OCI-LY1 (cell line): Measurements from ENCODE around the gene UQCRFS1.
"Not testable (repeated sequence)": the region's sequence is repeated elsewhere in the genome, so short reads cannot be mapped to it uniquely, and the experiment has no call there.

Experiments
- H2AFZ ChIP-seq: fragments of 200-600 bp; sonication (generic), shearing (Covaris generic); 2 replicates; pipeline ENCODE4 v1.6.0; 2014; ENCODE audit warnings: antibody characterized with exemption, mild to moderate bottlenecking, low read length
- H3F3A ChIP-seq: fragments of 200-600 bp; sonication (generic), shearing (Covaris generic); 2 replicates; pipeline ENCODE4 v1.6.0; 2014; ENCODE audit warnings: mild to moderate bottlenecking, antibody characterized with exemption, low read length, moderate library complexity; ENCODE audit not compliant: insufficient read depth
- H3K27ac ChIP-seq: fragments of 200-600 bp; sonication (generic); 2 replicates; pipeline ENCODE4 v1.5.1; 2014; ENCODE audit warnings: low read length, mixed run types, mild to moderate bottlenecking, low read depth; ENCODE audit not compliant: poor library complexity, severe bottlenecking
- H3K27me3 ChIP-seq: fragments of 200-600 bp; sonication (generic); 2 replicates; pipeline ENCODE4 v1.6.0; 2014; ENCODE audit warnings: antibody characterized with exemption, mild to moderate bottlenecking, low read length, moderate library complexity; ENCODE audit not compliant: insufficient read depth
- H3K36me3 ChIP-seq: fragments of 200-600 bp; sonication (generic); 2 replicates; pipeline ENCODE4 v1.6.1; 2014; ENCODE audit warnings: mild to moderate bottlenecking, antibody characterized with exemption, low read length, moderate library complexity, mixed read lengths; ENCODE audit not compliant: insufficient read depth
- H3K4me1 ChIP-seq: fragments of 200-600 bp; sonication (generic); 2 replicates; pipeline ENCODE4 v1.5.1; 2014; ENCODE audit warnings: mild to moderate bottlenecking, low read length, moderate library complexity; ENCODE audit not compliant: insufficient read depth, severe bottlenecking
- H3K4me2 ChIP-seq: fragments of 200-600 bp; sonication (generic), shearing (Covaris generic); 2 replicates; pipeline ENCODE4 v1.6.1; 2014; ENCODE audit warnings: low read length
- H3K4me3 ChIP-seq: fragments of 200-600 bp; sonication (generic); 2 replicates; pipeline ENCODE4 v1.5.1; 2014; ENCODE audit warnings: low read length, low read depth, mild to moderate bottlenecking, mixed read lengths; ENCODE audit not compliant: poor library complexity, severe bottlenecking
- H3K79me2 ChIP-seq: fragments of 200-600 bp; shearing (Covaris generic); 2 replicates; pipeline ENCODE4 v1.6.1; 2016; ENCODE audit warnings: mixed run types, low read length, mixed read lengths; ENCODE audit not compliant: insufficient read depth
- H3K9ac ChIP-seq: fragments of 200-600 bp; sonication (generic), shearing (Covaris generic); 2 replicates; pipeline ENCODE4 v1.6.1; 2014; ENCODE audit warnings: mild to moderate bottlenecking, low read length, mixed read lengths
- H3K9me2 ChIP-seq: fragments of 200-600 bp; sonication (generic), shearing (Covaris generic); 2 replicates; pipeline ENCODE4 v1.6.1; 2014; ENCODE audit warnings: low read depth, mild to moderate bottlenecking, low read length, mixed read lengths
- H3K9me3 ChIP-seq: fragments of 200-600 bp; shearing (Covaris generic); 2 replicates; pipeline ENCODE4 v1.6.1; 2014; ENCODE audit warnings: low read length, mixed read lengths
- H4K20me1 ChIP-seq: fragments of 200-600 bp; sonication (generic), shearing (Covaris generic); 2 replicates; pipeline ENCODE4 v1.6.0; 2016; ENCODE audit warnings: mild to moderate bottlenecking, low read length; ENCODE audit not compliant: insufficient read depth
- CTCF ChIP-seq: fragments of 200-600 bp; sonication (generic), shearing (Covaris generic); IDR thresholded peaks from 2 replicates; pipeline ENCODE4 v1.5.1; 2017; ENCODE audit warnings: mild to moderate bottlenecking, antibody characterized with exemption, low read length, moderate library complexity, mixed read lengths
- EZH2 ChIP-seq: fragments of 200-600 bp; sonication (generic), shearing (Covaris generic); IDR thresholded peaks from 2 replicates; pipeline ENCODE4 v1.8.0; 2017; ENCODE audit warnings: borderline replicate concordance, mixed run types, mild to moderate bottlenecking, antibody characterized with exemption, low read length, moderate library complexity, mixed read lengths

UQCRFS1 gene

GRCh38 chr19:29233591-29233990, 20.6 kb upstream of the UQCRFS1 start:
- Histone ChIP-seq H3K9me2 (no peaks in the 10 kb centered on the region), H3K79me2 (no peaks in the 10 kb centered on the region), H3F3A (no peaks in the 10 kb centered on the region), H2AFZ (no peak overlapping the region), H3K4me1 (no peaks in the 10 kb centered on the region), H3K9ac (no peak overlapping the region), H3K4me2 (no peak overlapping the region), H3K27ac (no peak overlapping the region), H3K27me3 (no peaks in the 10 kb centered on the region), H3K4me3 (no peak overlapping the region), H4K20me1 (no peaks in the 10 kb centered on the region), H3K36me3 (no peaks in the 10 kb centered on the region), H3K9me3 (no peaks in the 10 kb centered on the region)
- TF ChIP-seq CTCF, result no peak
- TF ChIP-seq EZH2, result no peak

- Histone ChIP-seq H3K79me2 (no peaks in the 10 kb centered on the region), H3K9me2 (no peaks in the 10 kb centered on the region), H3K36me3 (no peaks in the 10 kb centered on the region), H2AFZ (no peak overlapping the region), H3K4me3 (no peak overlapping the region), H3F3A (no peaks in the 10 kb centered on the region), H3K27ac (no peak overlapping the region), H3K4me1 (no peaks in the 10 kb centered on the region), H4K20me1 (no peaks in the 10 kb centered on the region), H3K27me3 (no peaks in the 10 kb centered on the region), H3K9me3 (no peaks in the 10 kb centered on the region), H3K9ac (no peak overlapping the region), H3K4me2 (no peak overlapping the region)
- TF ChIP-seq EZH2 (no peak), CTCF (no peak)
These were observed 19.4 kb upstream of the UQCRFS1 start for GRCh38 chr19:29232315-29232852.

GRCh38 chr19:29231306-29231705, 18.4 kb upstream of the UQCRFS1 start:
- H3K9ac ChIP-seq, H3K27ac ChIP-seq, H3K4me1 ChIP-seq, H3K4me2 ChIP-seq, H3K79me2 ChIP-seq, H3F3A ChIP-seq, H3K27me3 ChIP-seq, H3K9me2 ChIP-seq, H3K36me3 ChIP-seq, H2AFZ ChIP-seq, H4K20me1 ChIP-seq, H3K9me3 ChIP-seq, H3K4me3 ChIP-seq: not testable (repeated sequence)

- no peaks in the 10 kb centered on the region for H4K20me1 ChIP-seq
- no peaks in the 10 kb centered on the region for H3K9me2 ChIP-seq
- H3K9me3 ChIP-seq, result no peaks in the 10 kb centered on the region
- H3F3A ChIP-seq, result no peaks in the 10 kb centered on the region
- no peak overlapping the region for H3K4me3 ChIP-seq
- H2AFZ ChIP-seq, result no peak overlapping the region
- no peak overlapping the region for H3K4me2 ChIP-seq
- peaks cover 5% of the 10 kb centered on the region for H3K4me1 ChIP-seq
- peaks cover 2% of the 10 kb centered on the region; the same call in 1 of the 2 replicates for H3K79me2 ChIP-seq
- H3K27ac ChIP-seq, result no peak overlapping the region
- TF ChIP-seq CTCF (no peak), EZH2 (no peak)
- 0 out of 2 replicates have a peak, but pooled peaks cover 3% of the 10 kb centered on the region for H3K27me3 ChIP-seq
- H3K9ac ChIP-seq, result no peak overlapping the region
- H3K36me3 ChIP-seq, result peaks cover under 1% of the 10 kb centered on the region; the same call in 1 of the 2 replicates
These were observed 4.7 kb upstream of the UQCRFS1 start for GRCh38 chr19:29217616-29218015.
